Cardiac fibroblast (primary cell): ENCODE results near the gene CBX5.

Experiments
- DNase-seq, 2 donors: peaks; one replicate each; pipeline versions ENCODE4 v3.0.0 to v3.0.0-alpha.2; 2010; ENCODE audit warnings: low read depth in 2 of 2
- H3K4me3 ChIP-seq, 2 donors: replicated peaks in 1 of 2; 1 replicate in 1 of 2; 2 replicates in 1 of 2; pipeline ENCODE4 v1.5.1; 2011; ENCODE audit warnings: low read depth in 2 of 2, low read length in 2 of 2, mild to moderate bottlenecking in 2 of 2, moderate library complexity in 1 of 2
- TF ChIP-seq, protein P1 (sequence below): IDR thresholded peaks from one replicate; pipeline ENCODE4 v1.5.1; 2011; ENCODE audit warnings: low read depth, mild to moderate bottlenecking, low read length, inconsistent platforms

The CBX5 gene

DNA sequence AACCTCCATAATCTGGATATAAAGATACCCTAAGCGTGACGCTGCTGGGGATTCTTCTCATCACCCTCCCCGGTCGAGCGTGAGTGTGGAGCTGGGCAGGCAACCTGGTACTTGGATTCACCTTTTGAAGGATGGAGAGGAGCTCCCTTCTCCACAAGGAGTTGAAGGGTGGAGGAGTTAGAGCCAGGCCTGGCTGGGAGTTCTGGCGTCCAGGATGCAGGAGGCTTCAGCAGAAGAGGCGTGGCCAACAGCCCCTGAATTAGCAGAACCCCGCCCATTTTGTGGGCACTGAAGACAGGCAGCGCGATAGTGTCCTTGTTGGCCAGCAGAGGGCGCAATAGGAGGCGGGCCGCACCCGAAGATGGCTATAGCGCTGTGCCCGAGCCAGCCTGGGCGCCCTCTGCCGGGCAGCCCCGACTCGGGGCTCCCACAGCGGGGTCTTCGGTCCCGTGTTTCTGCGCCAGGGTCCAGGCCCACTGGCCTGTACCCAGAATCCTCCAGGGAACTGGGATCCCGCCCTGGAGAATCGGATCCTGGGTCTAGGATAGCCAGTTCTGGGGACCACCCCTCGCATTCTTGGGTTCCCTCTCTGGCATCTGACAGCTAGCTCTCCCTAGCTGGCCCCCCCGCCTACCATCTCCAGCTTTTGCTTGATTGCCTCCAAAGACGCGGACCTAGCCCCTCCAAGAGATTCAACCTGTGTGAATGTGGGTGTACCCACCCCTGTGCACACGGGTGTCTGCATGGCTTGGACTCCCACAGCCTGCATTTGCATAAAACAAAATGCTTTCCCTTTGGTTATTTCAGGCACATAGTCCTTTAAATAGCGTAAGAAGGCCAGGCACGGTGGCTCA lies 65.1 kb downstream of the CBX5 start:
- H3K4me3 ChIP-seq: no peak overlapping the region
- DNase-seq: peak; percentile 91 to 92

DNA sequence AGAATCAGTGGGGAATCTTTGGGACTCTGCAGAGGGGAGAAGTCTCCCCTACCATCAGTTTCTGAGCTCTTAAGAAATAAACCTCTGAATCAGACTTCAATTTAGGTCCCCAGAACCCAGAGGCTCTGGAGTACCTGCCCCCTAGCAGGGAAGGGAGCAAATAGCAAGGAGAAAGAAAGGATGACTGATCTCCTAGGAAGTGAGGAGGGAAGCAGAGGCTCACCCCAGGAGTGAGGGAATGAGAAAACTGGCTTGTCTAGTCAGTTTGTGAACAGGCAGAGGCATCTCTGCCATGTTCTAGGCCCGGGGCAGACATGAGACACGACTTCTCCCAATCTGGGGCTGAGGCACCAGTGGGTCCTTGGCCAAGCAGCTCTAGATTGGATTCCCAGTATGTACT lies 66.8 kb downstream of the CBX5 start:
- H3K4me3 ChIP-seq: no peak overlapping the region
- no peak for DNase-seq
- TF ChIP-seq, protein P1, sequence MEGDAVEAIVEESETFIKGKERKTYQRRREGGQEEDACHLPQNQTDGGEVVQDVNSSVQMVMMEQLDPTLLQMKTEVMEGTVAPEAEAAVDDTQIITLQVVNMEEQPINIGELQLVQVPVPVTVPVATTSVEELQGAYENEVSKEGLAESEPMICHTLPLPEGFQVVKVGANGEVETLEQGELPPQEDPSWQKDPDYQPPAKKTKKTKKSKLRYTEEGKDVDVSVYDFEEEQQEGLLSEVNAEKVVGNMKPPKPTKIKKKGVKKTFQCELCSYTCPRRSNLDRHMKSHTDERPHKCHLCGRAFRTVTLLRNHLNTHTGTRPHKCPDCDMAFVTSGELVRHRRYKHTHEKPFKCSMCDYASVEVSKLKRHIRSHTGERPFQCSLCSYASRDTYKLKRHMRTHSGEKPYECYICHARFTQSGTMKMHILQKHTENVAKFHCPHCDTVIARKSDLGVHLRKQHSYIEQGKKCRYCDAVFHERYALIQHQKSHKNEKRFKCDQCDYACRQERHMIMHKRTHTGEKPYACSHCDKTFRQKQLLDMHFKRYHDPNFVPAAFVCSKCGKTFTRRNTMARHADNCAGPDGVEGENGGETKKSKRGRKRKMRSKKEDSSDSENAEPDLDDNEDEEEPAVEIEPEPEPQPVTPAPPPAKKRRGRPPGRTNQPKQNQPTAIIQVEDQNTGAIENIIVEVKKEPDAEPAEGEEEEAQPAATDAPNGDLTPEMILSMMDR: peak; percentile 17

More for the DNA sequence above, 65.1 kb downstream of the CBX5 start:
- TF ChIP-seq, protein P1: peak; percentile 99

DNA sequence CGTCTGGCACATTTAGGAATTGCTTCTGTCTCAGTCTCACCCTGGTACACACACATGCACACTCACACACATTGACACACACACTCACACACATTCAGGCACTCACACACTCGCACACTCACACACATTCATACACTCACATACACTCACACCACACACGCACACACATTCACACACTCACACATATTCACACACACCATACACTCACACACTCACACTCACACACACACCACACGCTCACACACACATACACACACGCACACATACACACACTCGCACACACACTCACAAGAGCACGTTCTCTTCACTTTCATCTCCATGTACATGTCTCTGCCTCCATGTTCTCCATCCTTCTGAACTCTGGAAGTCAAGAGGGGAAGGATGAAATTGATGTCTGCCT lies 68.0 kb downstream of the CBX5 start:
- H3K4me3 ChIP-seq: no peak overlapping the region
- no peak for DNase-seq
- TF ChIP-seq, protein P1: no peak

DNA sequence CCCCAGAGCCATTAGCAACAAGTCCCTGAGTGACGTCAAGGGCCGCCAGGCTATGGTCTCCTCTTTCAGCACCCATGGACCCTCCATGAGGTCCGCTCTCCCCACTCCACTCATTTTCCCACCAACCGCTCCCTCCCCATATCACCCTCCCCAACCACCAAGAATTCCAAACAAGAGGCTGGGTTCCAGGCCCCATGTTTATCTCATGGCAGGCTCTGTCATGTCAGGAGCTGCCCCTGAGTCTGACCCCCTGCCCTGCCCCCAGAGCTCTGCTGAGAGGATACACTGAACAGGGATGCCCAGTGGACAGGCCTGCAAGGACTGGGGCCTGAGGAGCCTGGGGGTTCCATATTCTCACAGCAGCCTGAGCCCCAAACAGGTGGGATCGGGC lies 69.5 kb downstream of the CBX5 start:
- TF ChIP-seq, protein P1: no peak
- no peak overlapping the region for H3K4me3 ChIP-seq
- DNase-seq: no peak

DNA sequence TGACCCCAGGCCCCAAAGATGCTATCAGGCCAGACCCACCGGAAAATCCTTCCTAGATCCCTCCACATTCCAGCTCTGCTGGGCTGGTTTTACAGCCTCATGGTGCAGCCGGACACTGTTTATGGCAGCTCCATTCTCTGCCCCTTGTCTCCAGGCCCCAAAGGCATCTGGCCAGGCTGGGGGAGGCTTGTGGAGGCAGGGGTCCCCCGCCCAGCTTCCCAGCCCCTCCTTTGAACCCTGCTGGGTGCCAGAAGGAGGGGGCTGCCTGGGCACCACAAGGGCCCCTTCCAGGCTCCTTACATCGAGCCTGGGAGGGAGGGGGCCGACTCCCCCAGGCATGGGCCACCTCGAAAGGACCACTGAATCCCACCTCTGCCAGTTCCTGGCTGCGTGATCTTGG lies 71.3 kb downstream of the CBX5 start:
- no peak for DNase-seq
- TF ChIP-seq, protein P1: no peak

DNA sequence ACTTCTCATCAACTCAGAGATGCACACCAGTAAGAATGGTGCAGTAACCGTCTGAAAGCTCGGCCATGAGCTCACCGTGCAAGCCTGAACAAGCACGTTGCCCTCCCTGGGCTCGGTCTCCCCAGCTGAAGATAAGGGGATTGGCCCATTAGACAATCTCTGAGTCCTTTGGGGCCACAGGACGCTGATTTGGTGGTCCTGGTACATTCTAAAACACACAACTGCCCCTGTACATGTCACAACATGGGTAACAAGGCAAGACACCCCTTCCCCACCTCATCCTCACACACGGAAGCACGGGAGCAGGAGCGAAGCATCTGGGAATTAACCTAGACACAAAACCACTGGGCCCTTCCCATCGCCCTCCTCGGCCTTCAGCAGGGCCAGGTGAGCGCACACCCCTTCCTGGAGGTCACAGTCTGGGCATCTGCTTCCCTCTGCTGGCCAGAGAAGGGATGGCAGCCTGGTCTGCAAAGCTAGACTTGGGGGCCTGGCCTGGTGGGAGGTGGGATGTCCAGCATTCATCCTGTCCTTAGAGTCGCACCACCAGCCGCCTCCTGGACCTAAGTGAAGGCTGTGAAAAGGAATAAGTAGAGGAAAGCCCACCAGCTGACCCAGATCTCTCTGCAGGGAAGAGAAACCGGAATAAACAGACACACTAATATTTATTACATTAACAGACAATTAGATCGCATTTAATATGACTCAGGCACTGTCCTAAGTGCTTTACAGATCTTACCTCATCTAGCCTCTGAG lies 72.2 kb downstream of the CBX5 start:
- no peak overlapping the region for H3K4me3 ChIP-seq
- DNase-seq: peak; percentile 55 to 61
- TF ChIP-seq, protein P1: peak; percentile 98

More for the DNA sequence above, 71.3 kb downstream of the CBX5 start:
- no peak overlapping the region for H3K4me3 ChIP-seq
